Frontal cortex (tissue), 4 donors: ENCODE measurements around the gene MASTL. TPM values are rescaled to one million over a fixed set of nuclear protein-coding genes. Genes with fewer than 3 reads are reported as not detected.
"Not testable (repeated sequence)": the region's sequence is repeated elsewhere in the genome, so short reads cannot be mapped to it uniquely, and the experiment has no call there.

Experiments used
- DNase-seq, 2 donors: peaks; one replicate each; pipeline ENCODE4 v3.0.0; 2012; ENCODE audit warnings: low spot score in 2 of 2
- FAIRE-seq: peaks from 2 replicates; lab custom pipeline; 2012; peaks lifted over from hg19 to GRCh38; lab: Jason Lieb, UNC
- total RNA-seq: library from RNA; depleted of rRNA; stranded (reverse); fragments of >200 nt; gene quantifications from one replicate; pipeline ENCODE4 v1.2.3, GENCODE V29; 2014
- donor health status: control.
- donor health status: control.
- donor health status: control.

MASTL gene
- 14.3 TPM for total RNA-seq

DNA sequence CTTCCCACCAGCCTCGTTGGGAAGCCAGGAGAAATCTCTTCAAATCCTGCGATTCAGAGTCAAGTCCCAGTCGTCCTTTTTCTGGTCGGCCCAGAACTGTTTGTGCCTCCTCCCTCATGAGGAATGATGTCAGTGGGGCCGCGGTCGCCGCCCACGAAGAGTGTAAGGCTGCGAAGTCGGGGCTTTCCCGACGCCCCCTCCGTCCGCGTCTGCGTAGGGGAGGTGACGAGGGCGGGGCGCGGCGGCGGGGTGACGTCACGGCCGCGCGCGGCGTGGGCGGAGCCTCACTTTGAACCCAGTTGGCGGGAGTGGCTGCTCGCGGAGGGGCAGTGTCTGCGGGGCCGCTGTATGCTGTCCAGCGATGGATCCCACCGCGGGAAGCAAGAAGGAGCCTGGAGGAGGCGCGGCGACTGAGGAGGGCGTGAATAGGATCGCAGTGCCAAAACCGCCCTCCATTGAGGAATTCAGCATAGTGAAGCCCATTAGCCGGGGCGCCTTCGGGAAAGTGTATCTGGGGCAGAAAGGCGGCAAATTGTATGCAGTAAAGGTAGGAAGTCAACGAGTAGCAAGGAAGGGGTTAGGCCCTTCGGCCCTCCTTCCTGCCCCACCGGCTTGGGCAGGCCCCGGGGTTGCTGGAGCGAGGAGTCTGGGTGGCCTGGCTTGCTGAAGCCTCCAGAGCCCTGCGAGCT lies at the start of gene MASTL:
TSS of gene MASTL (plus strand) at position 287 of the 689 bp plus-strand sequence. CDS start at position 362, 75 bp downstream.
- no peak for FAIRE-seq
- peak; percentile 88 to 92 for DNase-seq

DNA sequence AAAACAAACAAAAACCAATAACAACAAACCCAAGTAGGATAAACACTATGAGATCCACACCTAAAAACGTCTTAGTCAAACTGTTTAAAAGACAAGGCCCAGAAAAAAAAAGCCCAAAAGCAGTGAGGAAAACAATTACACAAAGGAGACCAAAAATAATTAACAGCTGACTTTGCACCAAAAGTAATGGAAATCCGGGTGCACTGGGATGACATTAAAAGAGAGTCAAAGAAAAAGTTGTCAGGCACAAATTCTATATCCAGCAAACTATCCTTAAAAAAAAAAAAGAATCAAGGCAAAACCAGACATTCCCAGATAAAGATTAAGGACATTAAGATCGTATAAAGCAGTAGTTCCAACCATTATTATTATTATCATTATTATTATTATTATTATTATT lies 47.0 kb upstream of the MASTL start:
- FAIRE-seq (no peak), DNase-seq (no peak)

DNA sequence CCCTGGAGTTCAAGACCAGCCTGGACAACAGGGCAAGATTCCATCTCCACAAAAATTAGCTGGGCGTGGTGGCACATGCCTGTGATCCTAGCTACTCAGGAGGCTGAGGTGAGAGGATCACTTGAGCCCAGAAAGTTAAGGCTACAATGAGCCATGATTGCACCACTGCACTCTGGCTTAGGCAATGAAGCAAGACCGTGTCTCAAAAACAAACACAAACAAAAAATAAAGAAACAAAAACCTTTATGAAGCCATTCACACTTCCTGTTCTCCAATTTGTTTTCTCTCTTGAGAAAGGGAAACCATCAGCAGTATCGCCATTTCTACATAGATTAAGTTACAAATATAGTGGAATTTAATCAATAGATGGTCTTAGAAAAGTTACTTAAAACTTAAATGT lies 20.8 kb upstream of the MASTL start:
- no peak for FAIRE-seq
- DNase-seq, result no peak

DNA sequence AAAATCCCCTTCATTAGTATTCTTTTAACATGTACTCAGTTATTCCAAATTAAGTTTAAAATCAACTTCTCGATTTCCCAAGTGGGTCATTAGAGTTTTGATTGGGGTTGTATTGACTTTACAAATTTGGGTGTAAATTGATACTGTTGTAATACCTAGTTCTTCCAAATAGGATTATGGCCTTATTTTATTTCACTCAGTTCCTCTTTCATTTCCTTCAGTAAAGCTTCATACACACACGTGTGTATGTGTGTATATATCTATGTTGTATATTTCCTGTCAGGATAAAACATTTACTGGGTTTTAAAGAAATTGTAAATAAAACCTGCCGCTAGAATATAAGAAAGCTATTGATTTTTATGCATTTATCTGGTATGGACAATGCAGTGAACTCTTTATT lies 16.9 kb upstream of the MASTL start:
- no peak for DNase-seq
- no peak for FAIRE-seq

DNA sequence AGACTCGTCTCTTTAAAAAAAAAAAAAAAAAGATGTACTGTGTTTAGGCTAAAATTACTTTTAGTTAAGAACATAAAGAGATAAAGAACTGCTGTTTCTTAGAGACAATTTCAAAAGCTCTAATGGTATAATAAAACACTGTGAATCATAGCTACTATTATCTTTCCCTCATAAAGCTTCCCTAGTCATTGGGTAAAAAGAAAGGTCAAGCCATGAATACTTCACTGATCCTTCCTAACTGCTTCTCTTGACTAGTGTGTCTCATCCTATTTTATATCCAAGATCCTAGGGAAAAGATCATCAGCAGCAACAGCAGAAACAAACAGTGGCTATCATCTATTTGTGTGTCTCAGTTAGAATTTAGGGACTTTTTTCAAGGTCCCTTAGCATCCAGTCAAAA lies 11.5 kb upstream of the MASTL start:
- DNase-seq, result no peak
- no peak for FAIRE-seq

DNA sequence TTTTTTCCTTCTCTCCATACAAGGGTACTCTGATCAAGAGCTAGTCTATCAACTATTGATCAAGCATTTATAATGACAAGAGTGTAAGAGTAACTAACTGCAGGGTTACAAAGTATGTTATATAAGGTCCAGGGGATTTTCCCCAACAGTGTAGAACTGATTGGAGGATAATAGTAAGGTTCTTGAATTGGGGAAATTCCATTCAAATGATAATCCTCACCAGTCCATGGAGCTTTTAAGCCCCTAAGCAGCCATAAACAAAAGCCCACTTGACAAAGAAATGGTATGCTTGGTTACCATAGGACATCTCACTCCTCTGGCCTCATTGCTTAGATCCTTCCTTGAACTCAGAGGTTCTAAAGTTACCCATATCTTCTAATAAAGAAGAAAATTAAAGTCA lies 9.2 kb upstream of the MASTL start:
- FAIRE-seq, result no peak
- no peak for DNase-seq

DNA sequence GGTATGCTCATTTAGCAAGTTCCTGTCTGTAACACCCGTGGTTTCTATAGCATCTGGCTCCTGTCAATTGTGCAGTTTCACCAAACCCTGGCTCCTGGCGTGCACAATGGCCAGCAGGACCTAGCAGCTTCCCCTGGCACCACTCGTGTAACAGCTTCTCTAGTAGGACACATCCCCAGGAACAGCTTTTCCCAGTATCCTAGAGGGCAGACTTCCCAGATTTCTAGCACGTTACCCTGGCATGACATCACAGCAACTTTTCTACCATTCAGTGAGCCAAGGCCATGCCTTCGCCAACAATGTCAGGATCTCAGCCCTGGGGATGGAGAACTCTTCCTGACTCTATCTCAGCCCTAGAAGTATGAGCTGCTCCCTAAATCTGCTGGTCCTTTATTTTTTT lies 7.5 kb upstream of the MASTL start:
- FAIRE-seq, result no peak

DNA sequence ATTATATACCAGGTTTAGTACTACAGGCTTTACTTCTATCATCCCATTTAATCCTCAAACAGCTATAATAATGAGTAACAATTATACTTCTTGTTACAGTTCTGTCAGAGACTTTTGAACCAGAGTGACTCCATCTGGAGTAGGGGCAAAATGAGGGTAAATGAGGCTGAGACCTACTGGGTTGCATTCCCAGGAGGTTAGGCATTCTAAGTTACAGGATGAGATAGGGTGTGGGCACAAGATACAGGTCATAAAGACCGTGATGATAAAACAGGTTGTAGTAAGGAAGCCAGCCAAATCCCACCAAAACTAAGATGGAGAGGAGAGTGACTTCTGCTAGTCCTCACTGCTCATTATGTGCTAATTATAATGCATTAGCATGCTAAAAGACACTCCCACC lies 4.9 kb upstream of the MASTL start:
- DNase-seq (no peak), FAIRE-seq (no peak)

More for the DNA sequence above, 7.5 kb upstream of the MASTL start:
- DNase-seq, result no peak

DNA sequence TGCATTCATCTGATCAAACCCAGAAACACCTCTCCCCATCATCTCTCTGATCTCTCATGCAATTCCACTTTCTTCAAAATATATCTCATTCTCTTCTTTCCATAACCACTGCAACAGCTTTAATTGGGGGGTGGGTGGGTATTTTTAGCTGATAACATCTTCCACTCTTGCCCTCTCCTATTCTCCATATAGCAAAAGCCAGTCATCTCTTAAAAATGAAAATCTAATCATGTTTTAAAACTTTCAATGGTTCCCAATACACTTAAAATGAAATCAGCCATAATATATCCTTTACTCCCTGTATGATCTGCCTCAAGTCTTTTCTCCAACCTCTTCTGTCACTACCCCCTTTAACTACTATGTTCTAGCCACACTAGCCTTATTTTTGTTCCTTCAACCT lies 2.5 kb upstream of the MASTL start:
- DNase-seq (no peak), FAIRE-seq (no peak)

DNA sequence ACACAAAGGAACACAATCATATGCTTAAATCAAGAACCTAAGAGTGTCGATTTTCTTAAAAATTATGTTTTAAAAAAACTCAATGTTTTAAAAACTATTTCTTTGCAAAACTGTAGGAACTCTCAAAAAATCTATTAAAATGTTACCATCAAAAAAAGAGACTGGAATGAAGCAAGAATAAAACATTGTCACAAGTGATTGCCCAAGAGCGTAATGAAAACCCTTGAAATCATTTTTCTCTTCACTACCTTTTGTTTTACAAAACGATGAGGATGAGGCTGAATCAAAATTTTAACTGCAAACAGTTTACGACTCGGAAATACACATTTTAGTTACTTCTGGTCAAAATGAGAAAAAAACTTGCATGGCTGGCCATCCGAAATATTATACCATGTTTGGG lies 1.8 kb upstream of the MASTL start:
- no peak for FAIRE-seq
- no peak for DNase-seq

DNA sequence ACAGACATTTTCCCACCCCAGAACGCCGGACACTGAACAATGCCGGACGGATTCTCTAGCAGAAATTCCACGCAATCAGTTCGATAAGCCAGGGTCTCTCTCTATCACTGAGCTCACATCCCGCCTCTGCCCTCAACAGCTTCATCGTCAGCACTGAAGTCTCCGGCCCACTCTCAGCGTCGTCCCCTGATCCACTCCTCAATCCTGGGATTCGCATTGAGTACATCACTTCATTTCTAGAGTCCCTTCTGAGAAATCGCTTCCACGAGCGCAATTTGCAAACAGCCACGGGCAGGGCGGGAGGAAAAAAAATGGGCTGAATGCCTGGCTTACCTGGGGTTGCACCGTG lies 1.3 kb upstream of the MASTL start:
- DNase-seq (peak; percentile 16 to 30), FAIRE-seq (no peak)

DNA sequence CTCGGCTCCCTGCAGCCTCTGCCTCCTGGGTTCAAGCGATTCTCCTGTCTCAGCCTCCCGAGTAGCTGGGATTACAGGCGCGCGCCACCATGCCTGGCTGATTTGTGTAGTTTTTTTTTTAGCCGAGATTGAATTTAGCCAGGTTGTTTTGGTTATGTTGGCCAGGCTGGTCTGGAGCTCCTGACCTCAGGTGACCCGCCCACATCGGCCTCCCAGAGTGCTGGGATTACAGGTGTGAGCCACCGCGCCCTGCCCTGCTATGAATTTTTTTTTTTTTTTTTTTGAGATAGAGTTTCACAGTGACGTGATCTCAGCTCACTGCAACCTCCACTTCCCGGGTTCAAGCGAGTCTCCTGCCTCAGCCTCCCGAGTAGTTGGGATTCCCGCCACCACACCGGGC lies 1.4 kb downstream of the MASTL start:
- not testable (repeated sequence) for DNase-seq, FAIRE-seq

DNA sequence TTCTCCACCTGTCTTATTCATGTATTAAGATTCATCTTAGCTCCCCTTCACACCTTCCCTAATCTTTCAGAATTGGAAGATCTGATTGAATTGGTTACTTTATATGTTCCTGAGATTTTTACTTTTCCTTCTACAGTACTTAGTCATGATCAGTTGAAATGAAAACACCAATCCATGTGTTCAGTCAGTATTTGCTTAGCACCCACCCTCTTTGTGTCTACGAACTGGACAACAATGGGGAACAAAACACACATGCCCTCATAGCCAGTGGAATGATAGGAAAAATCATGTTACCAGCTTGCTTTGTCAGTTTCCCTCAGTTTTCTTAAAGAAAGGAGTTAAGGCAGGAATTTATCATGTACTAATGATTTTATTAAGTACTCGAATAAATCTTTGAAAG lies 2.0 kb downstream of the MASTL start:
- no peak for FAIRE-seq
- DNase-seq, result no peak

DNA sequence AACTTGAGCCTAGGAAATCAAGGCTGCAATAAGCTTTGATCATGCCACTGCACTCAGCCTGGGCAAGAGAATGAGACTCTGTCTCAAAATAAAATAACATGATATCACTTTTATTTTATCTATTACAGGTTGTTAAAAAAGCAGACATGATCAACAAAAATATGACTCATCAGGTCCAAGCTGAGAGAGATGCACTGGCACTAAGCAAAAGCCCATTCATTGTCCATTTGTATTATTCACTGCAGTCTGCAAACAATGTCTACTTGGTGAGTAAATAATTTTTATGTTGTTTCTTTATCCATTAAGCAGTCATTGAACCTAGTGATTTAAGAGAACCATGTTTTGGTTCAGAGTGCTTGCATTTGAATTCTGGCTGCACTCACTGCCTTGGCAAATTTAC lies 3.3 kb downstream of the MASTL start:
- DNase-seq, result no peak
- FAIRE-seq, result no peak

DNA sequence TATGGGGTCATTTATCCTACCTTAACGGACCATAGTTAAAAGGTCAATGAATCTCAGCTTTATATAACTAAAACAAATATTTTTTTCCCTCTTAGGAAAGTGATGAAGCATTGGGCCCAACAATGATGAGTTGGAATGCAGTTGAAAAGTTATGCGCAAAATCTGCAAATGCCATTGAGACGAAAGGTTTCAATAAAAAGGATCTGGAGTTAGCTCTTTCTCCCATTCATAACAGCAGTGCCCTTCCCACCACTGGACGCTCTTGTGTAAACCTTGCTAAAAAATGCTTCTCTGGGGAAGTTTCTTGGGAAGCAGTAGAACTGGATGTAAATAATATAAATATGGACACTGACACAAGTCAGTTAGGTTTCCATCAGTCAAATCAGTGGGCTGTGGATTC lies 14.7 kb downstream of the MASTL start:
- DNase-seq, result no peak
- no peak for FAIRE-seq

DNA sequence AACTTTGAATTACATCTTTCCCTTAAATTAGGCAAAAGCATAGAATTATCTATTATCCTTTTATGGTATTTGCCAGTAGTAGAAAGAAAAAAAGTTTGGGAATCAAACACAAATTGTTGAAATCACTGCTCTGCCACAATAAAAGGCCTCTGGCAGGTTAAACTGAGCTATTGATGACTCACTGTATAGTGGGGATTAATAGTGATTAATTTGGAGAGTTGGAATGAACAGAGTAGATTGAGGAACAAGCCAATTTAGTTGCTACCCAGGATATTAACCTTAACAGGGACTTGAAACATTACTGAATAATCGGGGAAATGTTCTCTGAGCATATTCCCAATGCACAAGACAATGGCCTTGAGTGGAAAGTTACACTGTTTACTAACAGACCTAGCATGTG lies 33.1 kb downstream of the MASTL start:
- FAIRE-seq (no peak), DNase-seq (no peak)

DNA sequence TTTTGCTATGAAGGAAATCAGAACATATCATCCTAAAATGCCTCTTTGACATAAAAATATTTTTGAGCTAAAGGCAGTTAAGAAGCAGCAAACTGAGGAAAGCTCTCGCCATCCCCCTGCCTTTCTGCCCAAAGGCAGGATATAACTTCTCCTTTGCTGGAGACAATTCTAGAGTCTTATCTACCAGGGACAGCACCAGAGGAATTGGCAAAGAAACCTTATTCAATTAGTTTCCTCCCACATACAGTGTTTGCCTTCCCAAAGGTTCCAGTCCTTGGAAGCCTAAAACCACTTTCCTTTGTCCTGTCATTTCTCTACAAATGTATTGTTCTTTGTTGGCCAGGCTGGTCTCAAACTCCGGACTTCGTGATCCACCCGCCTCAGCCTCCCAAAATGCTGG lies 33.7 kb downstream of the MASTL start:
- FAIRE-seq (no peak), DNase-seq (no peak)

DNA sequence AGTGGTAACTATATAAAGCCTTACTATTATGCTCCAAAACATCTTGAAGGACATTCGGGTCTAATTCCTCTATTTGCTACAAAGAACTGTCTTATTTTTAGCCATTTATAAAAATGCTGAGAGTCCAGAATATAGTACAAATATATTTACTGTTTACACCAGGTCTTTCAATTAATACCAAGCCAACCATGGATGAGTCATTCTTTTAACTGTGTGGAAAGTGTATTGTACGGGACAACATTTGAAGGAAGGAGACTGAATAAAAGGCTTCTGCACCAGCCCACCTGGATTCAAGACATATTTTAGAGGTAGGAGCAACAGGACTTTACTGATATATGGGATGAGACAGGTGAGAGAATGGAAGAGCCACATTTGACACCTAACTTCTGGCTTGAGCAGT lies 35.4 kb downstream of the MASTL start:
- FAIRE-seq (no peak), DNase-seq (no peak)

DNA sequence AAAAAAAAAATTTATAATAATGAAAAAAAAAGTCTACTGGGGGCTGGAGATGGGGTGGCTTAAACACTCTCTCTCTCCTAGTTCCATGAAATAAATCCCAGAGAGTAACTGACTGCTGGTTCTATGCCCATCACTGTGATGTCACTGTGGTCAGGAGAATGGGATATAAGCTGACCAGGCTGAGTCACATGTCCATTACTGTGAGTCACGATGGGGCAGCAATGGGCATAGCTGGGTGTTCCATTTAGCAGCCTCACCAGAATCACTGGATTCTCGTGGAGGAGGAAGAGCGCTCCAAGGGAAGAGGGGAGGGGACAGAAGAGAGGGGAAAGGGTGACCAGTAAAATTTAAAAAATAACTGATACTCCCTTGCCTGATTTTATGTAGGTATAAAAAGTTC lies 37.1 kb downstream of the MASTL start:
- FAIRE-seq, result no peak
- peak in 1 of 2 donors; percentile 22 for DNase-seq

DNA sequence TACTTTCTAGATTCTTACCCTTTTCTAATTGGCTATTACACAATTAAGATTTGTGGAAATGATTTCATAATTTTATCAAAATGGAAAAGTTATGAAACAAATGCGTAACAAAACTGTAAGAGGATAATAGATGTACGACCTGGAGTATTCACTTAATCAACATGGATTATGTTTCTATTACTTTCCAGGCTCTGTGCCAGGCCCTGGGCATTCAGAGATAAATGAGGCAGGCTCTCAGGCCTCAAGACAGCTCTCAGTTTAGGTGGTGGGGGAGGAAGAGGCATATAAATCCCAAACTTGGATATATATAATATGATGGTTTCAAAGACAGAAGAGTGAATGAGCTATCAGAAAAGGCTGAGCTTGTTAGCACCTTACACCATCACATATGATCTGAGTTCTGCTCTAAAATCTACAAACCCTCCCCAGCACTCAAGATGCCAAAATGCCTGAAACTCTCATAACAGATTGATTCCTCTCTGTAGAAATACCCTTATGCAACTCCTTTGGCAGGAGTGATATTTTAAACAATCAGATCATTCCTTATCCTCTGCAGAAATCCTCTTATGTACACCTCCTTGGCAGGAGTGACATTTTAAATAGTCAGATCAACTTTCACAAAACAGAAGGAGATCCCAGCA lies 42.9 kb downstream of the MASTL start:
- no peak for FAIRE-seq

DNA sequence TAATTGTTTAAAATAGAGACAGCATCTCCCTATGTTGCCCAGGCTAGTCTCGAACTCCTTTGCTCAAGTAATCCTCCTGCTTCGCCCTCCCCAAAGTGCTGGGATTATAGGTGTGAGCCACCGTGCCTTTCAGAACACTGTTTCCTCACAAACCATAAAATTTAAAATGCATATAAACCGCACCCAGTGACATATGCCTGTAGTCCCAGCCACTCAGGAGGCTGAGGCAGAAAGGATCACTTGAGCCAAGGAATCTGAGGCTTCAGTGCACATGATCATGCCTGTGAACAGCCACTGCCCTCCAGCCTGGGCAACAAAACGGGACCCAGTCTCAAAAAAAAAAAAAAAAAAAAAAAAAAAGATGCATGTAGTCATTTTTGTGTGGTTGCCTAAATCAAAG lies 48.7 kb downstream of the MASTL start:
- DNase-seq (no peak), FAIRE-seq (no peak)

More for the DNA sequence above, 42.9 kb downstream of the MASTL start:
- no peak for DNase-seq

DNA sequence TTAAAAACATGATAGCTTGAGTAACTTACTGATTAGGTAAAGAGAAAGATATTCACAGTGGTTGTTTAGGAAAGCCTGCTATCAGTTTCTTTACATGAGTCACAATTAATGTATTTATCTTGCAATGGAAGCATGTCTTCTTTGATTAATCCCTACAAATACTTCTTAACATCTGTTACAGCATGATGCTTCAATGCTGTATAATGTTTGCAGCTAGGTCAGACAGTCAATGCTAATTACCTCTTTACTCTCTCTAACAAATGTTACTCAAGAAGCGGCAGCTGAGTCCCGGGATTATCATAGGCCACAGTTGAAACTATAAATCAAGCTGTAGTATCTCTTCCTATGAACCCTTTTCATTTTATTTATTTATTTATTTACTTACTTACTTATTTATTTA lies 52.2 kb downstream of the MASTL start:
- FAIRE-seq (no peak), DNase-seq (no peak)
